Activated gamma-delta T cell (primary cell): ENCODE data around the gene CES2.

Experiments used
- DNase-seq: peaks from one replicate; lab custom pipeline; 2025; lab: John Stamatoyannopoulos, UW

CES2 gene

DNA sequence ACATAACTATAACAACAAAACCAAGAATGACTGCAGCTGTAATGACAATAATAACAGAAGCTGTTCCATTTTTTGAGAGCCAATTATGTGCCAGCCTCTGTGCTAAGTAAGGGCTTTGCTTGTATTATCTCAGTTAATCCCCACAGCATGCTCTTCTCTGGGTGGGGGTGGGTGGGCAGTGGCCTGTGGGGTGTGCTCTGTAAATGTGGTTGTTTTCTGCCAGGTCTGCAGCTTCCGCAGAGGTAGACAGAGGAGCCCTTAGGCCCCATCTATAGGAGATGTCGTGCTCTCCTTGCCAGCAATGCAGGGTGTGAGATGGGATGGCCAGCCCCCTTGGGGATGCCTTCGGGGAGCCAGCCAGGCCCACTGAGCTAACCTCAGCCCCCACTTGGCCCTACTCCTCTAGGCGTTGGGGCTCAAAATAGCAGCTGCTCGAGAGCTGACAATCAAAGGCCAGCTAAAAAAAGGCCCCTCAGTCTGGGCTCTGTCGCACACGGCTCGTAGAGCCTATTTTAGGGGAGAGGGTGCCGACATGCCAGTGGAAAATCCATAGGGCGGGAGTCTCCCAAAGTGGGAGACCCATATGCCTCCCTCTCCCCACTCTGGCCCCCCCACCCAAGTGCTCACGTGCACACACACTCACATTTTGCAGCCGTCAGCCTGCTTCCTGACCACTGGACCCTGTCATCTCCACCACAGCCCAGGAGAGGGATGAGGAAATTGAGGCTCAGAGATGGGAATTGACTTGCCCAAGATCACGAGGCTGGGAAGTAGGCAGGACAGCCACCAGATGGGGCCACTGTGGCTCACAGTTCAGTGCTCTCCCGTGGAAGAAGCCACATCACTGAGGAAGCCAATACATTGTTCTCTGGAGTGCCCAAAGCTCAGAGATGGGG lies 32.4 kb upstream of the CES2 start:
- DNase-seq = no peak

DNA sequence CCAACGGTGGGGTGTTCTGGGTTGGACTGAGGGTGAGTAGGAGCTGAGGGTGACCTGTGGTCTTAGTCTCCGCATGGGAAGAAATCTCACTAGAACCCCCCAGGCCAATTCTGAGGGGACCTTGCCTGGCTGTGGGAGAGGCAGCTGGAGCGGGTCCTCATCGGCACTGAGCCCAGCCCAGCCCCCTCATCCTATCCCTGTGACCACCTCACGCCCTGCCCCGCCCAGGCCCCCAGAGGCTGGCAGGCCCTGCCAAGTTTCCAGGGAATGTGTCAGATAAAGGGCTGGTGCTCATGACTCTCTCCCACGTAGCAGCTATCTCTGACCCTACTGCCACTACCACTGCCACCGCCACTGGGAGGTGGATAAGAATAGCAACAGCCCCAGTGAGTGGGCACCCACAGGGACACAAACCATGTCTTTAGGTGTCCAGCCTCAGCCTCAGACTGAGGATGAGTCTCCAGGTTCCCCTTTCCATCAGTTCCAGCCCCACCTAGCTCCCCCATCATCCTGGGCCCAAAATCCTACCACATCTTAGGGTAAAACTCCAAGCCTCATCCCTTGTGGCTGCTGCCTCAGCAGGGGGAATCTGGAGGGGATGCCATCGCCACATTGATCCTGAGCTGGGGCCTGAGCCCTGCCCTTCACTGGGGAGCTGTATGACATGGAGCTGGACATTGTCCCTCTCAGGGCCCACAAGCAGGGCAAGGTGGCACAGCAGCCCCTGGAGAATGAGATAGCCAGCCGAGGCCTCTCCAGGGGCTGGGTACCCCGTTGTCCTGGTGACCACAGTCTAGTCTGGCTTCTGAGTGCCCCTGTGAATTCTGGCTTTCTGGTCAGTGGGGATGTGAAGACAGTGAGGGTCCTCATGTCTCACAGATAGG lies 31.5 kb upstream of the CES2 start:
- no peak for DNase-seq

DNA sequence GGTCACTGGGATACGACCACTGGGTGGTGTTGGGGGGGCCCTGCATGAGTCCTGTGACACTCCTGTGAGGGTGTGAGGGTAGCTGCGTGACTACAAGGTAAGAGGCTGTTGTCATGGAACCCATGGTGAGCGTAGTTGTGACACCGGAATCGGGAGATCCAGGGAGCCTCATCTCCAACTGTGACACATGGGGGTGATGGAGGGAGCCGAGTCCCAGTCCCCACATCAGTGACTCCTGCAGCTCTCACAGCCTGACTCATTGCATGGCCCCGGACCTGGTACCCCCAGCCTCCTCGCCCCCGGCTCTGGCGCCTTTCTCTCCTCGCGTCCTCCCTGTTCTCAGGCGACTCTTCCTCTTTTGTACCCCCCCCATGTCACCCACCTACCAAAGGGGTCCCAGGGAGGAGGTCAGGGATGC lies 30.9 kb upstream of the CES2 start:
- no peak for DNase-seq

DNA sequence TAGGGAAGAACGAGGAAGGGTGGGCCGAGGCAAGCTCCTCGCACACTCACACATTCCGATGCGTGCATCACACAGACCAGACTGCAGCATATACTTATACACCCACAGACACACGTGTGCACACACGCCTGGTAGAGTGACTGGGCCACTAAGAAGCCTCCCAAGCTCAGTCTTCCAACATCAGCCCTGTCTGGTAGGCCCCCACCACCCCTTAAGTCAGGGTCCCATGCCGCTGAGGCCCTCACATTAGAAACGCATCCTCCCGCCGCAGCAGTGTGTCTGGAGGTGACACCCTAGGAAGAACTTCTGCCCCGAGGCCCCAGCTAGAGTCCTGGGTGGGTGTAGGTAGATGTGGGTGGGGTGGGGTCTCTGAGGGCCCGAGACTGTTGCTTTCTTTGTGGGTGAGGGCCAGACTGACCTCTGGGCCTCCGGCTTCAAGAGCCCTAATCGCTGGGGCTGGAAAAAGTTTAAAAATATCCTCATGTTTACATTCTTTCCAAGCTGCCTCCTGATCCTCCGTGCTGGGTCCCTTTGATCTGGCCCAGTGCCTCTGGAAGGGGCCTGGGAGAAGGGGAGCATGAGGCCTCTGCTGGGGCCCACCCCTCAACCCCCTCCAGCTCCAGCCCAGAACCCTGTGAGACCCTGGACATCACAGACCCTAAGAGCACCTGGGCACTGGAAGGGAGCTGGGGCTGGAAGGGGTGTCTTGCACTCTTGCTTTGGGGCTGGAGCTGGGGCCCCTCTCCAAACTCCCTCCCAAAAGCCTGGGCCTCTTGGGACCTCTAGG lies 30.3 kb upstream of the CES2 start:
- no peak for DNase-seq

DNA sequence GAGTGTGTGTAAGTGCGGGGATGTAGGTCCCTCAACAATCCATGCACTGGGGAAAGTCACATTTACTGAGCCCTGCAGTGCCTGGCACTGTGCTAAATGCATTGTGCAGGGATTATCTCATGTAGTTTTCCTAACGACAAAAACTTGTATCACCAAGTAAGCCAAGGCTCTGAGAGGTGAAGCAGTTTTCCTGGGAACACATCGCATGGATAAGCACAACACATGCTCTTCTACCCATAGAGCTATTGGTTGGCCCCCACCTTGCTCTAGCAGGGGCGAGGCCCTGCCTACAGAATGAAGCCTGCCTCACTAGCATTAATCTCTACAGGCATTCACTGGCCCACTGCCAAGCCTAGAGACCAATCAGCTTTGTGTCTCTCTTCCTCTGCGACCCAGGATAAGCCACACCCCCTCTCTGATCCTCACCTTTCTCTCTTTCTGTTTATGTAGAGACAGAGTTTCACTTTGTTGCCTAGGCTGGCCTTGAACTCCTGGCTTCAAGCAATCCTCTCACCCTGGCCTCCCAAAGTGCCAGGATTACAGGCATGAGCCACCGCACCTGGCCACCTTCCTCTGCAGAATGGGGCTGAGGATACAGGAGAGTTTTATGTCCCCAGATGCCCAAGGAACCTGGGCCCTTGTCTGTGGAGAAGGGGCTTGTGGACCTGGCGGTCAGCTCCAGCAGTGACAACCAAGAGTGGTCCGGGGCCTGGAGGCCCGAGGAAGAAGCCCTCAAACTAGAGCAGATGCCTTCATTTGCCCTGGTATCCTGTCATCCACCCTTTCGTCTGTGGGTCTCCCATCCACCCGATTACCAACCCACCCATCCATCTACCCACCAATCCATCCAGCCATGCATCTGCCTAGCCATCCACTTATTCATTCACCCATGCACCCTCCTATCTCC lies 29.4 kb upstream of the CES2 start:
- no peak for DNase-seq

DNA sequence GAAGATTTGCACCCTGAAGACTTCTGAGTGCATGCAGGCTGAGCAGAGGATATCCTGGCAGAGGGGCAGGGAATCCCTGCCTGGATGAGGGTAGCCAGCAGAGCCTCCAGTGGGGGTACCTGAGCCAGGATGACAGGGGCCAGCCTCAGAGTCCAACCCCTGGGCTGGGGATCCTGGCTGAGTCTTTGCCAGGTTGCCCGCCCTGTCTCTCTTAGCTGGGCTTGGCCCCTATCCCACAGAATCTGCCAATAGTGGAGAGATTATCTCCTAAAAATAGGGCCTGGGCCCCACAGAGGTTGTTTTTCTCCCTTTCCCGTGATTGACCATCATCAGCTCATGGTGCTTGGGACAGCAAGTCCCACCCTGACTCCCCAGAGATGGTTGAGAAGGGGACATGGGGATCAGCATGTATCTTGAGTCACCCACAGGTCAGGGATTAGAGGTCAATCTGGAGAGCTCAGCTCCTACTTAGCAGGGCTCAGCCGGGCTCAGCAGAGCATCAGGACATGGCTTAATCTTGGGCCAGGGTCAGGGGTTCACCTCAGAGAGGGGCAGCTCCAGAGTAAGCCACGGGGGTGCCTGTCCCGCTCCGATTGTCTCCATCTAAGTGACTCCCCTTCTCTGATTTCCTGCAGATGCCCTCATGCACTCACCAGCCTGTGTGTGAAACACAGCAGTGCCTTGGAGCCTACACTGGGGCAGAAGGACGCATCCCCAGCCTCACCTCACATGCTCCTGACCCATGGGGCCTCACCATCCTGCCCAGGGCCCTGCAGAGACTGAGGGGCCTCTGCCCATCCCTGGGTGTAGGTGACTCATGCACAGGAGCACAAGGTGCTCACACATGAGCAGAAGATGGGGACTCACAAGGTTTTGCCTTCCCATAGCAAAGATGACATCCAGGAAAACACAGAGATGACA lies 28.1 kb upstream of the CES2 start:
- no peak for DNase-seq

DNA sequence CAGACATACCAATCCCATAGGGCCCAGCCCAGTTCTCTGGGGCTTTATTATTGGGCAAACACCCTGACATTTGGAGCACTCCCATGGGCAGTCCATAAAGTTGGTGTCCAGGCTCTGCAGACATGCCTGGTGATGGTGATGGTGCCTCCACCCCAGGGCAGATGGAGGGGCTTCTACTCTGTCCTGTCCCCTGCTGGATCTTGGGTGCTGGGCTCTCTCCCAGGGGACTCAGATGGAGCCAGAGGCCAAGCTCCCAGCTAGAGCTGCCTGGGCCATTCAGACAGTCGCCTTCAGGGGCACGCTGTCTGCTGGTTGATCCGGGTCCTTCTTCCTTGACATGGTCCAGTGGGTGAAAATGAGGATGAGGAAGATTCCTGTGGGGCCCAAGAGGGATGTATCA lies 27.2 kb upstream of the CES2 start:
- no peak for DNase-seq

DNA sequence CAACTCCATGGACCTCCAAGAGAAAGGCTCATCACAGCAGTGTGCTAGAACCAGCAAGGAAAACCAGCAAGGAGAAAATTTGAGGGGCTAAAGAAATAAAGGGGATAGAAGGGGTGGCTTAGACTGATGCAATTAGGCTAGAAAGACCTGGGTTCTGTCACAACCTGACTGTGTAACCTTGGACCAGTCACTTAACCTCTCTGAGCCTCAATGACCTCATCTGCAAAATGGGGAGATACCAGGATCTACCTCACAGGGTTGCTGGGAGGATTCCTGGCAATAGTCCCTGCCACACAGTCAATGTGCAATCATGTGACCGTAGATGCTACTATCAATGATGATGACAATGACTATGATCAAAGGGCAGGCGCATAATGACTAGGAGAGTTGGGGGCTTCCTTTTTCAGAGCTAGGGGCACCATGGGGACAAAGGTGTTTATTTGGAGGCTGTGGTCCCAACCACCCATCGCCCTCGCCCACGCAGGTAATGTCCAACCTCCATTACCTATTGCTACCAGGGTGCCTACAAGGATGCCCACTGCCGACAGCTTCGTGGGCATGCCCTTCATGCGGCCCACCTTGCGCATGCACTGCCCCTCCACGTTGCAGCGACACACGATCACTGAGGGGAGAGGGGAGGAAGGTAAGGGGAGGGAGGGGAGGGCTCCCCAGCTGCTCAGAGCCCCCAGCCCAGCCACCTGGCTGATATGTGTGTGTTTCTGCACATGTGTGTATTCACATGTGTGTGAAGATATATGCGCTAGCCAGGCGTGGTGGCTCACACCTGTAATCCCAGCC lies 26.4 kb upstream of the CES2 start:
- no peak for DNase-seq

DNA sequence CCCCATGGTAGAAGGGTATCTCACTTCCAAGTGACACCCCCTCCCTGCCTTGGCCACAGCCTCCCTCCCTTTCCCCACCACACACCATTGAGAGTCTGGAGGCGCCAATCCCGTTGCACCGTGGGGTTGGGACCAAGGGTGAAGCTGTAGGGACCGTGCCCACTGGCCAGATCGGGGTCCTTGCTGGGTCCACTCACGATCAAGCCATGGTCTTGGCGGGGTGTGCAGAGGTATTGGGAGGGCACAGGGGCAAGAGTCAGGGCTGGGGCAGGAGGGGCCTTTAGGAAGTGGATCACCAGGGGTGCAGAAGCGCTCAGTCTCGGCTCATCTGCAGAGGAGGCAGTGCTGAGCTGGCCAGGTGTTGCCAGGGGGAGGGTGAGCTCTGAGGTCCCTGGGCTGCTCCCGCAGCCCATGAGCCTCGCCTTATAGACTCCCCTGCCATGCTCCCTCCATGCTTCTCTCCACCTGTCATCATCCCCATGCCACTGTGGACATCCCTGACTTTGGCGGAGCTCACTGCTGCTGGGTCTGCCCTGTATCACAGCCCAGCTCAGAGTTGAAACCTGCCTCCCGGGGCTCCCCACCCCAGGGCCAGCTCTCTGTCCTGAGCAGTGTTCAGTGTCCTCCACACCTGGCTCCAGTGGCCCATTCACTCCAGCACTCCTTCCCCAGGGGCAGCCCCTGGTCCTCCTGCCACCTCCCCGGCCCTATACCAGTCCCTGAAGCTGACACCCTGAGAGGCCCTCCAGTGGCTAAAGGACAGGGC lies 25.0 kb upstream of the CES2 start:
- no peak for DNase-seq

DNA sequence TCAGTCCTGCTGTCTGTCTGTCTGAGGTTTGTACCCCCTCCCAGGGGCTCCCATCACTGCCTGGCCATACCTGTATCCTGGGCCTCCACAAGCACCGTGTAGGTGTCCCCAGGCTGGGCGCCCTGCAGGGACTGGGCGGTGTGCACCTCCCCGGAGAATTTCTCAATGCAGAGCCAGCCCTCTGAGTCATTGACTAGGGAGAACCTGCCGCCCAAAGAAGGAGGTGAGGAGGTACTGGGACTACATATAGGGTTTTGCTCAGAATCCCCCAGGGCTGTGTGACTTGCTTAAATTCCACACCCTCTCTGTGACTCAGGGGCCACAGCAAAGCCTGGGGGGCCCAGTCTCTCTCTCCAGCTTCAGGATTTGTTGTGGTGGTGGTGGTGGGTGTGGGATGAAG lies 24.2 kb upstream of the CES2 start:
- DNase-seq = no peak

DNA sequence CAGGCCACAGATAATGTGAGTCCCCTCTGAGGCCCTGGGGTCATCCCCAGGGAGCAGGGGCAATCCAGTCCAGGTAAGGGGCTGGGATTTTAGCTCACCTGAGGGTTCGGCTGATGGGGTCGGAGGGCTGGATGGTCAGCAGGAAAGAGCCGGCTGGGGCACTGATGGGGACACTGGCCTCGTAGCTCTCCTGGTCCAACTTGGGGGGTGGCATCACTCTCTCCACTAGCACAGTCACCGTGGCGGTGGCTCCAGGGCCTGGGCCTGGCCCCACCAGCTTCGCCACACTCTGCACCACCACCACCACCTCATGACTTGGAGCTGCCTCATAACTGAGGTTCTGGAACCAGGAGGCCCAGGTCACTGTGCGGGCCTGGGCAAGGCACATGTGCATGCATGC lies 23.5 kb upstream of the CES2 start:
- DNase-seq = no peak

DNA sequence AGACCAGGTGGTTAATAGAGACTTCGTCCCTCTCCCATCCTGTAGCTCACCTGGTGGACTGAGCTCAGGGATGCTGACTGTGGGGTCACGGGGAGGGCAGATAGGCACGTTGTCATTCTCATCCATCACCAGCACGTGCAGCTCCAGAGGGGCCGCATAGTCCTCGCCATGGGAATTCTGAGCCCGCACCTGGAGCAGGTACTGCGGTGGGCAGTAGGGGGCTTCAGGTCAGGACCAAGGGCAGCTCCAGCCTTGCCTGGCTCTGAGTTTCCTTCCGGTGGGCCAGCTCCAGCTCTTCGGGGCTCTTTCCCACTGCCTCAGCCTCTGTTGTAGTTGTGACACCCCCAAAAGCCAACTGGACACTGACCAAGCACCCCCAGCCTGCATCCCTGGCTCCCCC lies 22.2 kb upstream of the CES2 start:
- no peak for DNase-seq

DNA sequence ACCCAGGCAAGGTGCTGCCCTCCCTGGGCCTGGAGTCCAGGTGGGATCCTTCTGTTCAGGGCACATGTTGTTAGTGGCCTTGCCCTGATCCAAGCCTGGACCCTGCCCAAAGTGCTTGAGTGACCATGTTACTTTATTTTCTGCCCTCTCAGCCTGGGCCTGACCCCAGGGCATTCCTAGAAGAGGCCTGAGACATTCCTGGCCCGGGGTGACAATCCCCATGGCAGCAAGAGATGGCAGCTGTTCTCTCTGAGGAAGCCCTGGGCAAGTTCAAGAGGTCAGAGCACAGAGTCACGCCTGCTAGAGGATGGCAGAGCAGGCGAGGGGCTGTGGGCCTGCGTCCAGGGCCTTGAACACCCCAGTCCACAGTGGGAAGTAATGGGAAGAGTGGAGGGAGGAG lies 21.6 kb upstream of the CES2 start:
- no peak for DNase-seq

DNA sequence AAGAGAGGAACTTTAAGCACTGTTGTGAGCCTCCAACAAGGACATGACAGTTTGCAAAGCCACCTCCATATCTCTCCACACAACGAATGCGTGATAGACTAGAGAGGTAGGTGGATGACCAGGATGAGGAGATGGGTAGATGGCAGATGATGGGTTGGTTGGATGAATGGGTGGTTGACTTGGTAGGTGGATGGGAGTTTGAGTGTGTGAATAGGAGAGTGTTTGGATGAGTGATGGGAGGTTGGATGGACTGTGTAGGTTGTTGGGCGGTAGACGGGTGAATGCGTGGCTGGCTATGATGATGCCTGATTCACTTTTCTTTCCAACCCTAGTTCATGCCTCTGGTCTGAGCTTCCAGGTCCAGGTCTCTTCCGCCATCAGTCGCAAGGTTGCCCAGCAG lies 20.8 kb upstream of the CES2 start:
- no peak for DNase-seq

DNA sequence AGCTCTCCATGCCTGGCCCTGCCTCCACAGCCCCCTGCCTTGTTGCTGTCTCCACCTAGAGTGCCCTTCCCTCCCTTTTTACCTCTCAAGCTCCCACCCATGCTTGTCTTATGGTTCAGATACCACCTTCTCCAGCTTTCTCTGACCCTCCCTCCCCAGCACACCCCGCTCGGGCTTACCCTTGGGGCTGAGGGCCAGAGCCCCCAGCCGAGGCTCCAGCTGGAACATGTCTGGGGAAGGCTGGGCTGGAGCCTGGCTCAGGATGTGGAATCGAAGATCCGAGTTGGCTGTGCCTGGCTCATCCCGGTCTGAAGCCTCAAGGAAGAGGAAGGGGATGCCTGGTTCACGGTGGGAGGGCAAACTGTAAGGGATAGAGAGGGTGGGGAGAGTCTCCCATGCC lies 20.3 kb upstream of the CES2 start:
- DNase-seq = no peak

DNA sequence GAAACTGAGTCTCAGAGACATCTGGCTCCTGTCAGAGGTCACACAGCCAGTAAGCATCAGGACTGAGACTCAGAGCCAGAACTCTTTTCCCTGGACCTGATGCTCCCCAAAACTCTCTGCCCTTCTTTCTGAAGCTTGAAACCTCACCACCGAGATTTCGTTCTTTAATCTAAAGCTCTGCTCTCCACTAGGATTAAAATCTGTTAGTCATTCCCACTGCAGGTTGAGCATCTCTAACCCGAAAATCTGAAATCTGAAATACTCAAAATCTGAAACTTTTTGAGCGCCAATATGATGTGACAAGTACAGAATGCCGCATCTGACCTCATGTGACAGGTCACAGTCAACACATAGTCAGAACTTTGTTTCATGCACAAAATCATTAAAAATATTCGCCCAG lies 18.8 kb upstream of the CES2 start:
- no peak for DNase-seq

DNA sequence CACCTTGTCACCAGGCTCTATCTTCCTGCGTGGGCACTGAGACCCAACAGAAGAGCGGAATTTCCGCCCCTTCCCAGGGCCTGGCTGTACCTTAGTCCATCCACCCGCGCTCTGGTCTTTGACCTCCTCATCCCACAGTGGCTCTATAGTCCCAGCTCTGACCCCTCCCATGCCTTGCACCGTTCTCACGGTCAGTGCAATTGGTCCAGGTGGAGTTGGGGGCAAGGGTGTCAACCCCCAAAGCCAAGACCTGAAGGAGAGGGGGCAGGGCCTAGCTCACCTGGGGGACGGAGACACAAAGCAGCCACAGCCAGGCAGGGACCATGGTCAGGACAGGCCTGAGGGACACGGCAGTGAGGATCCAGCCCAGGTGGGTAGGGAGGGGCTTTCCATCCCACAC lies 17.6 kb upstream of the CES2 start:
- no peak for DNase-seq

DNA sequence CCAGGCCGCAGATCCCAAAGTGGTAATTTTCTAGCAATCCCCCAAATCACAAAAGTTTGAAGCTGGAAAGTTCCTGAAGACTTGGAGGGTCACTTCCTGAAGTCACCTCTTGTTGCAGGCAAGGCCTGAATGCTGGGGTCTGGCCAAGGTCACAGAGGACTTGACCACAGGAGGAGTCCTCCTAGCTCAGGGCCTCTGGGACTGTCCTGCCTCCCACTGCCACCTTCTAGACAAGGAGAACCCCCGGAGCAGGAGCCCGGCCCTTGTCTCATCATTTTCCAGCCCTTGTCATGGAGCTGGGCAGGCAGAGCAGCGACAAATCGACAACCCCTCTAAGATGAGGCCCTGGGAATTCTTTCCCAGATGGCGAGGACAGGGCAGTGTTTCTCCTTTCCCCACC lies 17.0 kb upstream of the CES2 start:
- no peak for DNase-seq
